ENCODE results near the gene KCNQ4.

DNA sequence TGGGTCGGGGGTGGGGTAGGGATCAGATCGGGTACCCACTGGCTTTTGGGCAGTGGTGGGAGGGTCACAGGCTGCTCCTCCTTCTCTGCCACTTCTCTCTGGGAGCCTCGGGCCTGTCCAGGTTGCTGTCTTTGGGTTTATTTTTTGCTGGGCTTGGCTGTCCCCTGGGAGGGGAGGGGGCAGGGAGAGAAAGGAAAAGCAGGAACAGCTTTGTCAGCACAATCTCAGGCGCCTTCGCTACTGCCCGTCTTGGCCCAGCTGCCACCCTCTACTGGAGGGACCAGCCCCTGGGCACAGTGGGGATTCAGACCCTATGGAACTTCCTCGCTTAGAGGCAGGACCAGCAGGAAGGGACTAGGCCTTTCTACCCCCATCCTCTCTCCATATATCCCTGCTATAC is 8.4 kb downstream of the KCNQ4 start:
- TF ChIP-seq, protein P1, sequence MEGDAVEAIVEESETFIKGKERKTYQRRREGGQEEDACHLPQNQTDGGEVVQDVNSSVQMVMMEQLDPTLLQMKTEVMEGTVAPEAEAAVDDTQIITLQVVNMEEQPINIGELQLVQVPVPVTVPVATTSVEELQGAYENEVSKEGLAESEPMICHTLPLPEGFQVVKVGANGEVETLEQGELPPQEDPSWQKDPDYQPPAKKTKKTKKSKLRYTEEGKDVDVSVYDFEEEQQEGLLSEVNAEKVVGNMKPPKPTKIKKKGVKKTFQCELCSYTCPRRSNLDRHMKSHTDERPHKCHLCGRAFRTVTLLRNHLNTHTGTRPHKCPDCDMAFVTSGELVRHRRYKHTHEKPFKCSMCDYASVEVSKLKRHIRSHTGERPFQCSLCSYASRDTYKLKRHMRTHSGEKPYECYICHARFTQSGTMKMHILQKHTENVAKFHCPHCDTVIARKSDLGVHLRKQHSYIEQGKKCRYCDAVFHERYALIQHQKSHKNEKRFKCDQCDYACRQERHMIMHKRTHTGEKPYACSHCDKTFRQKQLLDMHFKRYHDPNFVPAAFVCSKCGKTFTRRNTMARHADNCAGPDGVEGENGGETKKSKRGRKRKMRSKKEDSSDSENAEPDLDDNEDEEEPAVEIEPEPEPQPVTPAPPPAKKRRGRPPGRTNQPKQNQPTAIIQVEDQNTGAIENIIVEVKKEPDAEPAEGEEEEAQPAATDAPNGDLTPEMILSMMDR (IDR thresholded peaks at IDR 0.05; ENCODE audit: low read depth, low read length, poor library complexity, severe bottlenecking) = no peak
- no peak for TF ChIP-seq EZH2phosphoT487 (IDR thresholded peaks at IDR 0.05; ENCODE audit: borderline replicate concordance, low read length)

All from DOHH2 (cell line).